Duodenal mucosa (tissue), 2 donors: ENCODE data around the gene PRPF19.

Experiments used
- H3K27ac ChIP-seq: one replicate; pipeline ENCODE4 v1.7.0; 2013; ENCODE audit warnings: low read depth, low read length
- H3K27me3 ChIP-seq, 2 donors: one replicate each; pipeline ENCODE4 v1.7.0; 2013; ENCODE audit warnings: low read length in 2 of 2, control low read depth in 1 of 2; ENCODE audit not compliant: insufficient read depth in 2 of 2, control insufficient read depth in 1 of 2
- H3K36me3 ChIP-seq, 2 donors: one replicate each; pipeline ENCODE4 v1.7.0; 2013; ENCODE audit warnings: low read length in 2 of 2, control low read depth in 1 of 2; ENCODE audit not compliant: insufficient read depth in 2 of 2, control insufficient read depth in 1 of 2
- H3K4me1 ChIP-seq, 2 donors: one replicate each; pipeline ENCODE4 v1.7.0; 2013; ENCODE audit warnings: low read length in 2 of 2, control low read depth in 1 of 2; ENCODE audit not compliant: insufficient read depth in 2 of 2, control insufficient read depth in 1 of 2
- H3K4me3 ChIP-seq, 2 donors: one replicate each; pipeline ENCODE4 v1.7.0; 2013; ENCODE audit warnings: low read length in 2 of 2, low read depth in 1 of 2
- H3K9ac ChIP-seq, 2 donors: one replicate each; pipeline ENCODE4 v1.7.0; 2013; ENCODE audit warnings: low read length in 2 of 2, low read depth in 1 of 2
- H3K9me3 ChIP-seq, 2 donors: one replicate each; pipeline ENCODE4 v1.7.0; 2013; ENCODE audit warnings: low read length in 2 of 2, control low read depth in 1 of 2; ENCODE audit not compliant: control insufficient read depth in 1 of 2

Gene PRPF19

GRCh38 chr11:60879104-60879503 lies 27.3 kb downstream of the PRPF19 start:
- H3K4me1 ChIP-seq = peaks cover 0 to 8% of the 10 kb centered on the region in 2 donors
- H3K36me3 ChIP-seq = peaks cover 0 to 2% of the 10 kb centered on the region in 2 donors
- H3K27ac ChIP-seq = no peak overlapping the region
- no peak overlapping the region for H3K9ac ChIP-seq
- H3K27me3 ChIP-seq = no peaks in the 10 kb centered on the region
- H3K9me3 ChIP-seq = no peaks in the 10 kb centered on the region
- H3K4me3 ChIP-seq = no peak overlapping the region

- H3K9ac ChIP-seq = no peak overlapping the region
Observed at GRCh38 chr11:60878245-60879101, 27.9 kb downstream of the PRPF19 start.

GRCh38 chr11:60876168-60876485 lies 30.3 kb downstream of the PRPF19 start:
- Histone ChIP-seq H3K27ac (no peak overlapping the region), H3K9ac (no peak overlapping the region), H3K36me3 (peaks cover 0 to 2% of the 10 kb centered on the region in 2 donors), H3K27me3 (no peaks in the 10 kb centered on the region), H3K4me1 (peaks cover 18 to 25% of the 10 kb centered on the region in 2 donors), H3K9me3 (no peaks in the 10 kb centered on the region), H3K4me3 (no peak overlapping the region)

More at GRCh38 chr11:60878245-60879101, 27.9 kb downstream of the PRPF19 start:
- no peaks in the 10 kb centered on the region for H3K9me3 ChIP-seq
- H3K27ac ChIP-seq = no peak overlapping the region
- H3K4me1 ChIP-seq = peaks cover 0 to 11% of the 10 kb centered on the region in 2 donors
- peaks cover 0 to 2% of the 10 kb centered on the region in 2 donors for H3K36me3 ChIP-seq
- H3K4me3 ChIP-seq = no peak overlapping the region
- no peaks in the 10 kb centered on the region for H3K27me3 ChIP-seq

GRCh38 chr11:60875366-60876167 lies 30.8 kb downstream of the PRPF19 start:
- Histone ChIP-seq H3K9ac (no peak overlapping the region), H3K27ac (no peak overlapping the region), H3K4me1 (peaks cover 20 to 28% of the 10 kb centered on the region in 2 donors)

GRCh38 chr11:60874421-60875365 lies 31.7 kb downstream of the PRPF19 start:
- Histone ChIP-seq H3K27me3 (no peaks in the 10 kb centered on the region), H3K27ac (no peak overlapping the region), H3K4me1 (peaks cover 20 to 32% of the 10 kb centered on the region in 2 donors), H3K36me3 (peaks cover 0 to 2% of the 10 kb centered on the region in 2 donors), H3K9me3 (no peaks in the 10 kb centered on the region), H3K9ac (no peak overlapping the region), H3K4me3 (no peak overlapping the region)

More at GRCh38 chr11:60875366-60876167, 30.8 kb downstream of the PRPF19 start:
- peaks cover 0 to 2% of the 10 kb centered on the region in 2 donors for H3K36me3 ChIP-seq
- H3K27me3 ChIP-seq = no peaks in the 10 kb centered on the region
- no peak overlapping the region for H3K4me3 ChIP-seq
- H3K9me3 ChIP-seq = no peaks in the 10 kb centered on the region

GRCh38 chr11:60873533-60873932 lies 32.9 kb downstream of the PRPF19 start:
- Histone ChIP-seq H3K9ac (no peak overlapping the region), H3K9me3 (no peaks in the 10 kb centered on the region), H3K4me3 (no peak overlapping the region), H3K27me3 (no peaks in the 10 kb centered on the region), H3K36me3 (peaks cover 0 to 2% of the 10 kb centered on the region in 2 donors), H3K27ac (no peak overlapping the region), H3K4me1 (peaks cover 20 to 32% of the 10 kb centered on the region in 2 donors)

GRCh38 chr11:60872961-60873524 lies 33.3 kb downstream of the PRPF19 start:
- Histone ChIP-seq H3K27ac (no peak overlapping the region), H3K4me3 (no peak overlapping the region), H3K9me3 (no peaks in the 10 kb centered on the region), H3K4me1 (peaks cover 20 to 32% of the 10 kb centered on the region in 2 donors), H3K27me3 (no peaks in the 10 kb centered on the region), H3K9ac (no peak overlapping the region), H3K36me3 (peaks cover 0 to 2% of the 10 kb centered on the region in 2 donors)

GRCh38 chr11:60872124-60872960 lies 34.0 kb downstream of the PRPF19 start:
- H3K9ac ChIP-seq = no peak overlapping the region
- peaks cover 0 to 2% of the 10 kb centered on the region in 2 donors for H3K36me3 ChIP-seq
- peak overlapping the region; percentile 28 for H3K27ac ChIP-seq
- H3K4me3 ChIP-seq = no peak overlapping the region
- no peaks in the 10 kb centered on the region for H3K9me3 ChIP-seq
- peaks cover 20 to 32% of the 10 kb centered on the region in 2 donors for H3K4me1 ChIP-seq
- no peaks in the 10 kb centered on the region for H3K27me3 ChIP-seq
